Uterus (tissue), 4 donors: ENCODE results near the gene XAGE2. TPM values are rescaled to one million over a fixed set of nuclear protein-coding genes. Genes with fewer than 3 reads are reported as not detected.

Experiments used
- DNase-seq, 2 donors: peaks; one replicate each; pipeline ENCODE4 v3.0.0-alpha.2; 2019 to 2020
- H3K27ac ChIP-seq, 2 donors: fragments of 200-600 bp; sonication (generic); 1 replicate in 1 of 2; 2 replicates in 1 of 2; pipeline ENCODE4 v1.5.1; 2016 to 2018
- H3K27me3 ChIP-seq, 2 donors: fragments of 200-600 bp; sonication (generic); one replicate each; pipeline ENCODE4 v1.5.1; 2018 to 2019; ENCODE audit warnings: control low read depth in 1 of 2
- H3K36me3 ChIP-seq, 2 donors: fragments of 200-600 bp; sonication (generic); one replicate each; pipeline ENCODE4 v1.5.1; 2019; ENCODE audit warnings: control low read depth in 1 of 2
- H3K4me1 ChIP-seq, 2 donors: fragments of 200-600 bp; sonication (generic); one replicate each; pipeline ENCODE4 v1.5.1; 2018 to 2019; ENCODE audit warnings: control low read depth in 1 of 2
- H3K4me3 ChIP-seq, 2 donors: fragments of 200-600 bp; sonication (generic); 1 replicate in 1 of 2; 2 replicates in 1 of 2; pipeline ENCODE4 v1.5.1; 2018 to 2019; ENCODE audit warnings: mild to moderate bottlenecking in 1 of 2
- H3K9me3 ChIP-seq, 2 donors: fragments of 200-600 bp; sonication (generic); one replicate each; pipeline ENCODE4 v1.5.1; 2019; ENCODE audit warnings: control low read depth in 1 of 2
- CTCF ChIP-seq, 4 experiments: fragments of 200-600 bp in 2 of 4; fragments of 450-650 bp in 2 of 4; sonication (generic) in 2 of 4; IDR thresholded peaks; one replicate each; pipeline ENCODE4 v1.5.1; 2016 to 2019; ENCODE audit warnings: antibody characterized with exemption in 4 of 4, mild to moderate bottlenecking in 2 of 4, moderate library complexity in 1 of 4
- POLR2A ChIP-seq, 2 donors: fragments of 450-650 bp; IDR thresholded peaks; one replicate each; pipeline ENCODE4 v1.6.1; 2016; ENCODE audit warnings: antibody characterized with exemption in 2 of 2, mild to moderate bottlenecking in 1 of 2, moderate library complexity in 1 of 2
- intact Hi-C: fragments of 100-400 bp; cut with DNase I; formaldehyde crosslinking; loops from one replicate; pipeline ENCODE4 v1.15.1; 2023; ENCODE audit warnings: low total_unique reads
- microRNA-seq: library from miRNA; unstranded; fragments of <30 nt; microRNA quantifications from one replicate; pipeline ENCODE4, GENCODE V29; 2016; ENCODE audit warnings: borderline microRNAs expressed, borderline replicate concordance
- small RNA-seq: library from RNA; depleted of rRNA; stranded (forward); fragments of <200 nt; gene quantifications from one replicate; pipeline ENCODE3, GENCODE V24; 2016
- total RNA-seq, 4 donors: library from RNA; depleted of rRNA in 3 of 4; stranded (reverse); fragments of >200 nt in 3 of 4; gene quantifications; one replicate each; pipeline versions ENCODE4 v1.1.0 to v1.2.4, GENCODE V29; 2014 to 2023
- donor health status: DM: yes; HTN: yes; CAD: no.

Gene XAGE2
- total RNA-seq, 4 donors from 2014 or later: not detected

DNA sequence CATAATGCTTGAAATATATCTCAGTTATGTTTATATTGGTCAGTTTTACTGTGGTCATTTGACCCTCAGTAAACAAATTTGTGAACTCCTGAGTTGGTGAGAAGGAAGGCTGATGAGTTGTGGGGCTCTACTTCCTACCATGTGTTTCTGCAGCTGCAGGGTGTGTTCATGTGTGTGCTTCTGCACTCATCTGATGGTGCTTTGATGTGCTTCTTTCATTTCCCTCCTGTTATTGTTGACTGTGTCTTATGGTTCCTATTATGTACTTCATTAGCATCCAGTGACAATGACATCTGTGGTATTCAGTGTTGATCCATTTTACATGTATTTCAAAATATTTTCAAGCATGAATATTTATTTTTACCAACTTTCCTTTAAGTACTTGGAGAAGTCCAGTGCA lies 46.5 kb downstream of the XAGE2 start:
- Histone ChIP-seq H3K4me3 (no peak overlapping the region), H3K27me3 (no peaks in the 10 kb centered on the region), H3K27ac (no peak overlapping the region), H3K36me3 (no peaks in the 10 kb centered on the region), H3K4me1 (no peaks in the 10 kb centered on the region), H3K9me3 (no peaks in the 10 kb centered on the region)
- DNase-seq: no peak
- intact Hi-C loops: no loop called here
- TF ChIP-seq CTCF (IDR thresholded peaks at IDR 0.05) (no peak), POLR2A (IDR thresholded peaks at IDR 0.05) (no peak)

- TF ChIP-seq POLR2A (IDR thresholded peaks at IDR 0.05): no peak
- no peak for TF ChIP-seq CTCF (IDR thresholded peaks at IDR 0.05)
- Histone ChIP-seq H3K4me3 (no peak overlapping the region), H3K27me3 (no peaks in the 10 kb centered on the region), H3K27ac (no peak overlapping the region), H3K9me3 (no peaks in the 10 kb centered on the region), H3K4me1 (no peaks in the 10 kb centered on the region), H3K36me3 (no peaks in the 10 kb centered on the region)
- intact Hi-C loops: no loop called here
- no peak for DNase-seq
These were observed 48.0 kb downstream of the XAGE2 start for GRCh38 chrX:52416816-52417215.

DNA sequence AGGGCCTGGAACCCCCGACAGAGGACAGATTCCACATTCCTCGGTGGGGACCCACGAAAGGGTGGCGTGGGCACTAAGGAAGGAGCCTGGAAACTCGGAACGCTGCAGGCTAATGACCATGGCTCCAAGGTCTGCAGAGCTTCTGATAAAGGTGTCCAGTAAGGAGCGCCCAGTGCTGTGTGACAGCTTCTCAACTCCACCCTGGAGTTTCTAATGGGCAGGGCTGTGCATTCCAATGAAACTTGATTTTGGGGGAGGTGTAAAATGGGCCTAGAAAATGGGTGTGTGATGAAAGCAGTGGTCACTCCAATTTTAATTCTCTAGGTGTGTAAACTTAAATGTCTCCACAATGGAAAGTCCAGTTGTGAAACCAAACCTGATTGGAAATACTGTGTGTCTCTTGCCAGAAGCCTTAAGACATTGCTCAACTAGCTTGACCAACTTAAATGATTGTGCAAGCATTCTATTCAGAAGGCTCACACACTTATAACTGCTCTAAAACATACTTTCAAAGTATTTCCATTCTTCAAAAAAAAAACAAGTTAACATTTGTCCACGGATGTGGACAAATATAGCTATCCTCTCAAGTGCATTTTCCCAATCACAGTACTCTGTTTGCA lies 52.1 kb downstream of the XAGE2 start:
- no peak overlapping the region for H3K27ac ChIP-seq
- DNase-seq: no peak
- H3K9me3 ChIP-seq: no peaks in the 10 kb centered on the region
- TF ChIP-seq CTCF (IDR thresholded peaks at IDR 0.05) (no peak), POLR2A (IDR thresholded peaks at IDR 0.05) (no peak)
- no peaks in the 10 kb centered on the region for H3K36me3 ChIP-seq
- intact Hi-C loops: no loop called here
- H3K4me1 ChIP-seq: no peaks in the 10 kb centered on the region
- no peaks in the 10 kb centered on the region for H3K27me3 ChIP-seq
- no peak overlapping the region for H3K4me3 ChIP-seq

- Histone ChIP-seq H3K27ac (no peak overlapping the region), H3K9me3 (no peaks in the 10 kb centered on the region), H3K4me3 (no peak overlapping the region), H3K36me3 (no peaks in the 10 kb centered on the region), H3K4me1 (no peaks in the 10 kb centered on the region), H3K27me3 (no peaks in the 10 kb centered on the region)
- TF ChIP-seq CTCF (IDR thresholded peaks at IDR 0.05) (no peak), POLR2A (IDR thresholded peaks at IDR 0.05) (no peak)
- intact Hi-C loops: no loop called here
- DNase-seq: no peak
These were observed 54.1 kb downstream of the XAGE2 start for GRCh38 chrX:52422884-52423283.

DNA sequence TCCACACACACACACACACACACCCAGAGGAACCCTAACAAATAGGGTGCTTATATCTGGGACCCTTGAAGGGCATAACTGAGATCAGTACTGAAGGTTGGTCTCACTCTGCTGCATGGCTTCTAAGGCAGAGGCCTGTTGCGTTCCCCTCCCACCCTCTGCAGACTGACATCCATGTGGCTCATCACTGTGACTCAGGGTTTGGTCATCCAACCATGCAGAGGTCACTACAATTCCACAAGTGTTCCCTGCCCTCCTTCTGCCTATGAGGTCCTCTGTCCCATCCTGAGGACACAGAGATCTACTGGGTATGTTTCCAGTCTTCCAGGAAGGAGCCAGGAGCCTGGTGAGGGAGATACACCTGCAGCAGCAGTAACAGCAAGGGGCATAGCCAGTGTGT lies 55.8 kb downstream of the XAGE2 start:
- TF ChIP-seq CTCF (IDR thresholded peaks at IDR 0.05) (no peak), POLR2A (IDR thresholded peaks at IDR 0.05) (no peak)
- Histone ChIP-seq H3K4me3 (no peak overlapping the region), H3K36me3 (no peaks in the 10 kb centered on the region), H3K9me3 (no peaks in the 10 kb centered on the region), H3K27ac (no peak overlapping the region), H3K27me3 (no peaks in the 10 kb centered on the region), H3K4me1 (no peaks in the 10 kb centered on the region)
- no peak for DNase-seq
- intact Hi-C loops: no loop called here

Small RNA genes within 50 kb of the gene (microRNA-seq; reads per million reads assigned to microRNA genes)
- gene MIR8088: not detected

Small RNA genes within 50 kb of the gene (small RNA-seq; reads per million reads assigned to genes)
- not detected for gene MIR8088

Other genes with a start within 250 kb of the XAGE2 start
- 10 to 100 TPM in 2 of 4 donors, 1 to 10 TPM in 2; 1.3 to 53.3 (median 12.3) TPM for gene MAGED4, start 184.1 kb upstream of the XAGE2 start, total RNA-seq
- gene XAGE1A, start 126.8 kb downstream of the XAGE2 start, total RNA-seq: not detected
- gene XAGE1B, start 148.0 kb downstream of the XAGE2 start, total RNA-seq: not detected